K562 (cell line): ENCODE results near the gene TMEM131. TPM values are rescaled to one million over a fixed set of nuclear protein-coding genes. Genes with fewer than 3 reads are reported as not detected.

Experiments used
- ATAC-seq: fragments of 200-7000 bp; cut with Tn5 transposase; 3 replicates; pipeline ENCODE4 v1.9.1; 2020; ENCODE audit warnings: moderate library complexity
- BruUV-seq: library from RNA; stranded (reverse); fragments of 400-500 nt; replicated peaks from 2 replicates; lab custom pipeline; 2021; lab: Mats Ljungman, UMichigan
- CTCF ChIA-PET: fragments of 300-600 bp; formaldehyde crosslinking; extraction: SDS; loops from one replicate; lab custom pipeline; 2021; ENCODE audit warnings: low intra/inter-chr PET ratio; lab: Yijun Ruan, JAX
- POLR2A ChIA-PET: fragments of 300-600, 350-650 bp; sonication (Branson Sonifier 250); formaldehyde crosslinking; extraction: SDS; loops from one replicate; lab custom pipeline; 2021; ENCODE audit warnings: antibody characterized with exemption, inconsistent platforms; lab: Yijun Ruan, JAX
- DNase-seq, 4 experiments: peaks; one replicate each; pipeline versions ENCODE4 v3.0.0 to v3.0.0-alpha.2; 2011 to 2018; ENCODE audit warnings: low spot score in 3 of 4, mixed read lengths in 3 of 4; ENCODE audit errors: extremely low read depth in 1 of 4
- FAIRE-seq: peaks from 2 replicates; lab custom pipeline; 2011; peaks lifted over from hg19 to GRCh38; lab: Jason Lieb, UNC
- H2AFZ ChIP-seq: 2 replicates; pipeline ENCODE4 v1.6.0; 2011; ENCODE audit warnings: low read depth, low read length, control low read depth, inconsistent platforms
- H3K27ac ChIP-seq: fragments of 200-600 bp; 3 replicates; pipeline ENCODE4 v1.8.0; 2011; ENCODE audit warnings: low read depth, mild to moderate bottlenecking, control low read depth, inconsistent platforms, low read length, moderate library complexity, mixed read lengths; ENCODE audit errors: extremely low read depth
- H3K27me3 ChIP-seq, 2 experiments: fragments of 300-600 bp in 1 of 2; 2 replicates in 1 of 2; 3 replicates in 1 of 2; pipeline versions ENCODE4 v1.6.0 to v1.8.0; 2011; ENCODE audit warnings: inconsistent platforms in 2 of 2, low read length in 2 of 2, mild to moderate bottlenecking in 1 of 2, mixed read lengths in 1 of 2, moderate library complexity in 1 of 2; ENCODE audit not compliant: control insufficient read depth in 2 of 2, insufficient read depth in 2 of 2
- H3K36me3 ChIP-seq: fragments of 300-600 bp; 3 replicates; pipeline ENCODE4 v1.8.0; 2011; ENCODE audit warnings: mild to moderate bottlenecking, low read length, inconsistent platforms; ENCODE audit not compliant: control insufficient read depth, insufficient read depth
- H3K4me1 ChIP-seq, 2 experiments: fragments of 200-600 bp in 1 of 2; replicated peaks in 1 of 2; 2 replicates in 1 of 2; 3 replicates in 1 of 2; pipeline versions ENCODE4 v1.5.1 to v1.8.0; 2011; ENCODE audit warnings: inconsistent platforms in 2 of 2, low read length in 2 of 2, mild to moderate bottlenecking in 1 of 2, mixed read lengths in 1 of 2, moderate library complexity in 1 of 2; ENCODE audit not compliant: control insufficient read depth in 2 of 2, insufficient read depth in 2 of 2
- H3K4me2 ChIP-seq: 2 replicates; pipeline ENCODE4 v1.6.1; 2011; ENCODE audit warnings: low read length, control low read depth, inconsistent platforms, mixed read lengths; ENCODE audit not compliant: insufficient read depth
- H3K4me3 ChIP-seq: fragments of 200-600 bp; sonication (generic), shearing (Covaris generic); 2 replicates; pipeline ENCODE4 v1.5.1; 2016; ENCODE audit warnings: control low read depth, inconsistent platforms
- H3K79me2 ChIP-seq: fragments of 200-600 bp; 3 replicates; pipeline ENCODE4 v1.8.0; 2011; ENCODE audit warnings: low read length, inconsistent platforms; ENCODE audit not compliant: control insufficient read depth, insufficient read depth
- H3K9ac ChIP-seq, 2 experiments: 2 replicates each; pipeline versions ENCODE4 v1.6.0 to v1.6.1; 2011; ENCODE audit warnings: low read depth in 2 of 2, low read length in 2 of 2, control low read depth in 1 of 2, inconsistent platforms in 1 of 2, mild to moderate bottlenecking in 1 of 2, mixed read lengths in 1 of 2; ENCODE audit not compliant: insufficient read depth in 1 of 2
- H3K9me1 ChIP-seq: one replicate; pipeline ENCODE4 v1.6.0; 2011; ENCODE audit warnings: inconsistent platforms, mild to moderate bottlenecking, low read length, moderate library complexity; ENCODE audit not compliant: control insufficient read depth, insufficient read depth
- H3K9me3 ChIP-seq: replicated peaks from 2 replicates; pipeline ENCODE4 v1.5.1; 2011; ENCODE audit warnings: low read depth, low read length, inconsistent platforms; ENCODE audit not compliant: control insufficient read depth, insufficient read depth
- H4K20me1 ChIP-seq: replicated peaks from 2 replicates; pipeline ENCODE4 v1.6.1; 2011; ENCODE audit warnings: low read length, inconsistent platforms, mixed read lengths; ENCODE audit not compliant: control insufficient read depth, insufficient read depth
- CCAR2 ChIP-seq: fragments of 200-400 bp; formaldehyde crosslinking; IDR thresholded peaks from 2 replicates; pipeline ENCODE4 v1.6.1; 2017; ENCODE audit warnings: mild to moderate bottlenecking, low read depth, low read length
- CXXC5 ChIP-seq: fragments of 250-450 bp; sonication (Bioruptor Pico); IDR thresholded peaks from 2 replicates; pipeline ENCODE4 v1.8.0; 2022; ENCODE audit warnings: inconsistent platforms, mild to moderate bottlenecking, moderate library complexity
- DLX4 ChIP-seq: fragments of 250-450 bp; sonication (Bioruptor Pico); IDR thresholded peaks from 2 replicates; pipeline ENCODE4 v1.6.1; 2021; ENCODE audit warnings: mild to moderate bottlenecking
- HSF4 ChIP-seq: fragments of 250-450 bp; sonication (Bioruptor Pico); IDR thresholded peaks from 2 replicates; pipeline ENCODE4 v2.1.2; 2022; ENCODE audit warnings: mild to moderate bottlenecking, moderate library complexity, borderline replicate concordance
- NR3C1 ChIP-seq: sonication (generic); formaldehyde crosslinking; IDR thresholded peaks from 2 replicates; pipeline ENCODE4 v1.8.1; 2022; ENCODE audit warnings: missing genetic modification reagents
- PHB2 ChIP-seq: fragments of 450-650 bp; IDR thresholded peaks from 2 replicates; pipeline ENCODE4 v1.6.1; 2017; ENCODE audit warnings: low read depth
- ZNF217 ChIP-seq: sonication (generic); formaldehyde crosslinking; IDR thresholded peaks from 2 replicates; pipeline ENCODE4 v1.8.0; 2022; ENCODE audit warnings: mild to moderate bottlenecking, missing genetic modification reagents
- ZNF253 ChIP-seq: fragments of 250-450 bp; sonication (Bioruptor Pico); conservative IDR thresholded peaks from 2 replicates; pipeline ENCODE4 v1.6.1; 2021; ENCODE audit warnings: mild to moderate bottlenecking
- ZZZ3 ChIP-seq: fragments of 450-650 bp; IDR thresholded peaks from 2 replicates; pipeline ENCODE4 v1.6.1; 2016; ENCODE audit warnings: antibody characterized with exemption, mild to moderate bottlenecking, moderate library complexity
- WGBS: fragments of 100-300 bp; shearing (Covaris generic); methylation state at CpG from one replicate; pipeline ENCODE4 v1.1.6; 2016; ENCODE audit warnings: low coverage, mixed read lengths; ENCODE audit not compliant: insufficient coverage; ENCODE audit errors: missing lambda C conversion rate; 5-methylcytosine and 5-hydroxymethylcytosine counted together
- in situ Hi-C: fragments of 300-500 bp; cut with MboI; formaldehyde crosslinking; loops from 4 replicates; pipeline ENCODE4 v1.15.0; 2018; ENCODE audit warnings: inconsistent platforms, mixed read lengths
- intact Hi-C: fragments of 100-400 bp; cut with micrococcal nuclease; formaldehyde crosslinking; loops from 2 replicates; pipeline ENCODE4 v1.14.2; 2022
- polyA plus RNA-seq, 8 experiments: library from polyadenylated mRNA; depleted of rRNA in 4 of 8; stranded (reverse) in 5 of 8; unstranded in 3 of 8; fragments of >200 nt; fragmentation: Nextera tagmentation in 2 of 8; fragmentation: Illumina TruSeq in 1 of 8; extraction: Ambion mirVana in 2 of 8; extraction: Trizol in 1 of 8; gene quantifications; 2 replicates each; pipeline versions ENCODE4 v1.2.1 to v1.2.3, GENCODE V29; 2011 to 2014; ENCODE audit warnings: inconsistent platforms in 1 of 8, missing spikeins in 1 of 8
- total RNA-seq, 7 experiments: library from RNA; depleted of rRNA in 6 of 7; stranded (reverse); fragments of >200 nt in 6 of 7; fragmentation: Illumina TruSeq in 2 of 7; extraction: Trizol in 2 of 7; gene quantifications; 2 replicates each; pipeline versions ENCODE4 v1.2.1 to v1.2.3, GENCODE V29; 2011 to 2021; ENCODE audit warnings: low replicate concordance in 1 of 7
- TF ChIP-seq, protein P1 (sequence below): fragments of 250-450 bp; sonication (Bioruptor Pico); IDR thresholded peaks from 2 replicates; pipeline ENCODE4 v1.5.0; 2021; ENCODE audit warnings: mild to moderate bottlenecking, moderate library complexity
- TF ChIP-seq, protein P2 (sequence below): fragments of 250-450 bp; sonication (Bioruptor Pico); IDR thresholded peaks from 2 replicates; pipeline ENCODE4 v1.4.0; 2020; ENCODE audit warnings: mild to moderate bottlenecking, moderate library complexity, borderline replicate concordance

Gene TMEM131
- total and polyA plus RNA-seq, 9 of the 15 experiments (the other 6 are each of a cell fraction or from before 2014, with no cell fraction given), result 2.5 to 21.1 (median 12.4) TPM

DNA sequence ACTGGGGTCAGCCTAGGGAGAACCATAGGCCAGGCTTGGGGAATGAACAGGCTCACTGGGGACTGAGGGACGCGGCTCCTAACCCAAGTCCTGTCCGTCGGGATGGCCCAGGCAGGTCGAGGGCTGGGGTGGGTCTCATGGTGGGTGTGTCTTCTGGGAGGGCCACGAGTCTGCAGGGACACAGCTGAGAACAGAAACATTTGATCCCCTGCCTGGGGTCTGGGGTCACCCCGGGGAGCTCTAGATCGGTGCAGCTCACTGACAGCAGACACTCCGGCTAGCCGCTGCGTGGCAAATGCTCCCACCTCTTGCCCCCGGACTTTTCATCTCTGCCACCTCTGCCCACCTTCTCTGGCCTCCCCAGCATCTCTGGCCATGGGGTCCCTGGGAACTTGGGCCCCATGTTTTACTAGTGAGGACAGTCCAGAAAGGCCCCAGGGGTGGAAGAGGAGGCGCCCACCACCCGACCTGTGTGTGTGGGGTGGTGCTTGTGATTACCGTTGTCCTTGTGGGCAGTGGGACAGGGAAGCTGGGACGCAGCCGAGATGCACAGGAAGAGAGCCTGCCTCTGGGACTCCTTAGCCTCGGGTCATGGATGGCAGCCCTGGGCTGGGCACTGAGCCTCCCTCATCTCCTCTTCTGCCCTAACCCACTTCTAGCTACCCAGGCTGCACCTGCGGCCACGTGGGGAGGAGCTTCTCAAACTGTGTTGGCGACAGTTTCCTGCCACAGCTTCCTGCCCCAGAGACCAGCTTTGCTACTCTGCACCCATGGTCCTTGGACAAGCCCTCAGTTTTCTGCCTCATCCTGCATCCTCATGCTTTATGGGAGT, 277.5 kb downstream of the TMEM131 start:
- in situ Hi-C loops (no loop called here), intact Hi-C loops (no loop called here)
- H3K27me3 ChIP-seq, result peaks cover 0 to 10% of the 10 kb centered on the region in 2 experiments; a peak in 2 of 5 replicates
- no peaks in the 10 kb centered on the region for H3K9me3 ChIP-seq
- H4K20me1 ChIP-seq, result peaks cover 4% of the 10 kb centered on the region; the same call in 1 of the 2 replicates
- 37% methylated on average over 18 of the region's 21 CpGs for WGBS
- H3K4me2 ChIP-seq, result no peak overlapping the region
- no peak for FAIRE-seq
- H3K4me1 ChIP-seq, result peaks cover 0 to 22% of the 10 kb centered on the region in 2 experiments; a peak in 2 of 5 replicates
- TF ChIP-seq, protein P1, sequence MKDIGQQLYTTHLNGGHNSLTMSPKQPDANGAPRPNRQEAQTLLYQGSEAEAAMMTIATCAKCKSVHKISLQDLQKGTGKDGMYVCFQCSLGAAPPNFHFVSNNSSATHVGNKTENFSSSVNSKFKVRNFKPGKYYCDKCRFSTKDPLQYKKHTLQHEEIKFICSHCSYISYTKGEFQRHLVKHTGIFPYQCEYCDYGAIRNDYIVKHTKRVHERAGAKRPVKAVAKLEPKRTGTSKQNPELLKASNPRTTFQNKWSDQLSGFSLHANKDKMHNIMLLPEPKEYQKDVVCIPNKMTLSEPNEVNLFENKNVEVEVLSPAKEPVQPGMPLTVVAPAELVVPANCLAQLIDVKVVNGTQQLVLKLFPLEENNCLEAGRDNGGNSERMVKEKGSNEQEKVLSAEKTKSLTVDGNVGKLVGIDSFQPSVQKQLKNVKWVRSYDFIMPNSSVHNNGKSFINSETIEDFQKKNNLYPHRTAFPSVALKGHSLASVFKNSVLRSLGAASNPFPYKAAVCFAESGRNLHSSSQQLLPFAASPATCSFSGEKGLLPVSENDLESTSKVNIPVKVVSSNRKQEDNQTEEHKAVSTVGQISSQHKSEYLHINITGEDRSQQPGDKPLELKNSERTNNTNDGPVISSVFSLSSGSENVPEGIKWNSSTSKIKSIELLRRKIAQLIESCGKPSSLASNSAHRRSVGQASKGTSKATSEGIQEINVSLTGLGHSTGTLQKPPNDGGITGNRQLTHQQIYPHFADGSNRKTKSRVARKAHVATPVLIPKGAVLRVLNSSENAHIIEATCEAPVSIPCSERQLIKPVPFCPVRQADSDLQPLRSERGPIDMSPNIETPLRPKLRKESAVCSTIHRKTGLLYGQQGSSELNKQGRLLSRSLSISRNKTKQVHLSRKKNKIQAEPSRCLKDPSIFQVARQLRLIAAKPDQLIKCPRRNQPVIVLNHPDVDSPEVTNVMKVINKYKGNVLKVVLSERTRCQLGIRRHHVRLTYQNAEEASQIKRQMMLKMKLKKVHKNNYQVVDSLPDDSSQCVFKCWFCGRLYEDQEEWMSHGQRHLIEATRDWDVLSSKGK (CRISPR knock-in tag), result no peak
- no peak for TF ChIP-seq PHB2
- no peak for TF ChIP-seq HSF4 (CRISPR knock-in tag)
- no peak for TF ChIP-seq ZNF217
- no peak for TF ChIP-seq ZNF253 (CRISPR knock-in tag)
- TF ChIP-seq CCAR2, result no peak
- TF ChIP-seq, protein P2, sequence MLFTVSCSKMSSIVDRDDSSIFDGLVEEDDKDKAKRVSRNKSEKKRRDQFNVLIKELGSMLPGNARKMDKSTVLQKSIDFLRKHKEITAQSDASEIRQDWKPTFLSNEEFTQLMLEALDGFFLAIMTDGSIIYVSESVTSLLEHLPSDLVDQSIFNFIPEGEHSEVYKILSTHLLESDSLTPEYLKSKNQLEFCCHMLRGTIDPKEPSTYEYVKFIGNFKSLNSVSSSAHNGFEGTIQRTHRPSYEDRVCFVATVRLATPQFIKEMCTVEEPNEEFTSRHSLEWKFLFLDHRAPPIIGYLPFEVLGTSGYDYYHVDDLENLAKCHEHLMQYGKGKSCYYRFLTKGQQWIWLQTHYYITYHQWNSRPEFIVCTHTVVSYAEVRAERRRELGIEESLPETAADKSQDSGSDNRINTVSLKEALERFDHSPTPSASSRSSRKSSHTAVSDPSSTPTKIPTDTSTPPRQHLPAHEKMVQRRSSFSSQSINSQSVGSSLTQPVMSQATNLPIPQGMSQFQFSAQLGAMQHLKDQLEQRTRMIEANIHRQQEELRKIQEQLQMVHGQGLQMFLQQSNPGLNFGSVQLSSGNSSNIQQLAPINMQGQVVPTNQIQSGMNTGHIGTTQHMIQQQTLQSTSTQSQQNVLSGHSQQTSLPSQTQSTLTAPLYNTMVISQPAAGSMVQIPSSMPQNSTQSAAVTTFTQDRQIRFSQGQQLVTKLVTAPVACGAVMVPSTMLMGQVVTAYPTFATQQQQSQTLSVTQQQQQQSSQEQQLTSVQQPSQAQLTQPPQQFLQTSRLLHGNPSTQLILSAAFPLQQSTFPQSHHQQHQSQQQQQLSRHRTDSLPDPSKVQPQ (CRISPR knock-in tag), result no peak
- no peak for TF ChIP-seq ZZZ3
- TF ChIP-seq DLX4 (CRISPR knock-in tag), result no peak
- TF ChIP-seq NR3C1 (CRISPR knock-in tag), result no peak
- TF ChIP-seq CXXC5 (CRISPR knock-in tag), result no peak
- H3K27ac ChIP-seq, result no peak overlapping the region
- BruUV-seq, result no TSS peak
- peak overlapping the region; percentile 68; the same call in 1 of the 2 replicates for H2AFZ ChIP-seq
- no peak for DNase-seq
- no peaks in the 10 kb centered on the region for H3K36me3 ChIP-seq
- H3K9me1 ChIP-seq, result no peaks in the 10 kb centered on the region
- no peaks in the 10 kb centered on the region for H3K79me2 ChIP-seq
- peak overlapping the region in 1 of 2 experiments; percentile 56; a peak in 1 of 4 replicates for H3K9ac ChIP-seq
- ChIA-PET CTCF (no interaction called here), POLR2A (interaction anchor here (0.5 to 1.7 kb wide), 5 partner anchors 17 to 660 kb away, joined by 3 to 4 read pairs (median 3); partner anchors contain the start of genes ACTR1B and COX5B)
- H3K4me3 ChIP-seq, result no peak overlapping the region
- ATAC-seq, result peak; percentile 20; the same call in 2 of the 3 replicates
